Fibroblast of skin of abdomen (primary cell): Measurements from ENCODE around the gene RASAL2.
"Not testable (repeated sequence)": the region's sequence is repeated elsewhere in the genome, so short reads cannot be mapped to it uniquely, and the experiment has no call there.

Experiments
- DNase-seq: peaks from one replicate; pipeline ENCODE4 v3.0.0-alpha.2; 2013

Gene RASAL2

DNA sequence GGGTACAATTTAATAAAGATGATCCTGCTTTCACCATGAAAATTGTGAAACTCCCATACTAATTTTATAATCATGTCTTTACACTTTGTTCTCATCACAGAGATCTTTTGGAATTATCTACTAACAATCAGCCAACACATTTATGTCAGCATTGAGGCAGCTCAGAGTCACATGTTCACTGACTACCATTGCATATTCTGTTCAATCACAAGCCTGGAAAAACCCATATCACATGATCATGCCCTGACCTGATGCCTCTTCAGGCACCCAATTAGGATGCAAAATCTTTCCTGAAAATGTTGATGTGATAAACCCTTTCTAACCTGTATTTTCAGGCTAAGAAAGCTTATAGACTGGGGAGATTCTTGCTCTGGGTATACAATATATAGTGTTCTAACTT, 21.6 kb upstream of the RASAL2 start:
- no peak for DNase-seq

DNA sequence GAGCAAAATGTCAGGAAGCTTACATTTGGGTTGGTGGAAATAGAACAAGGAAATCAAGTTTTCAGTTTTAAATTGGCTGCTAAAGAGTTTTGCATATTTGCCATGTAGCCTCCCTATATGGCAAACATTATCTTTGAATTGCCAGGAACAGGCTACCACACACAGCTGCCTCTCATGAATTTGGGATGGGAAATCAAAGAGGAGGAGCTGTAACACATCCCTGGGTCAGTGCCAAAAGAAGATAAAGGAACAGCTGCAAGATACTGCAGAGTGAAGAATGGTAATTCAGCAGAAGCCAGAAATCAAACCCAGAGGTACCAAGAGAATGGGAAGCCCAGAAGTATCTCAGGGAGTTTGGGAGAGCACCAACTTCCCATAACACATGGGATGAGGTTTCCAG, 18.6 kb upstream of the RASAL2 start:
- no peak for DNase-seq

GRCh38 chr1:178076607-178077006, 17.3 kb upstream of the RASAL2 start:
- DNase-seq, result no peak

- no peak for DNase-seq
Measured at GRCh38 chr1:178077917-178078316, 16.0 kb upstream of the RASAL2 start.

DNA sequence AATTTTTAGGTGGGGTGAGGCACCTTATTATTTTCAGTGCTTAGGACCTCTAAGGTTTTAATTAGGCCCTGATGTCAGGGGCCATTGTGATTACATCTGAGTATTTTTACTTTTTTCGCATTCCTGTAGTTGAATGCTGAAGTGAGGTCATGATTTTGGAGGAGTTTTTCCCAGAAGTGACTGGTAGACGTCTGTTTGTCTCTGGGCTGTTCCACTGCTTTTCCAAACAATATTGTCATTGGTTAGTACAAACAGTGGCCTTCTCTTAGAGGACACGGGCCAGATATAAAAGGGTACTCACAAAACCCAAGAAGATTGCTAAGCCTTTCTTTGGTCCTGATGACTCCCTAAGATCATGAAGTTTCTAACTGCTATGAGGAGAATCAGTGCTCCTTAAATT, 7.6 kb upstream of the RASAL2 start:
- no peak for DNase-seq

DNA sequence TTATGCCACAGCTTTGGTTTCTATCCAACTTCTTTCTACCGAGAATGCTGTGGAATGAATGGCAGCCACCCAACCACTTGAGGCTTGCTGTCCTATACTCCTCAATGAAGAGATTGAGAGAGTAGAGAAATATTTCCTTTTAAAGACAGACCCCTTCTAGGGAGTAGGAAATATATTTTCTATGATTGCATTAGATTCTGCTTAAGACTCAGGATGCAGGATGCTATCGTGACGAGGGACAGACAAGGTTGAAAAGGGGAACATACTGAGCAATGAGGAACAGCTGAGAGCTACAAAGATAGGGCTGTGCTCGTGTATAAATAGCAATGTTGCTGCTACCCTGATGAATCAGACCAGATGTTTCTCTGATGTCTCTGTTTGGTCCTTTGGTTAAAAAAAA, 7.1 kb upstream of the RASAL2 start:
- peak; percentile 66 for DNase-seq

GRCh38 chr1:178088651-178089050, 5.3 kb upstream of the RASAL2 start:
- no peak for DNase-seq

GRCh38 chr1:178091454-178091853, 2.5 kb upstream of the RASAL2 start:
- not testable (repeated sequence) for DNase-seq

GRCh38 chr1:178091986-178092745, 1.7 kb upstream of the RASAL2 start:
- DNase-seq, result peak; percentile 75

DNA sequence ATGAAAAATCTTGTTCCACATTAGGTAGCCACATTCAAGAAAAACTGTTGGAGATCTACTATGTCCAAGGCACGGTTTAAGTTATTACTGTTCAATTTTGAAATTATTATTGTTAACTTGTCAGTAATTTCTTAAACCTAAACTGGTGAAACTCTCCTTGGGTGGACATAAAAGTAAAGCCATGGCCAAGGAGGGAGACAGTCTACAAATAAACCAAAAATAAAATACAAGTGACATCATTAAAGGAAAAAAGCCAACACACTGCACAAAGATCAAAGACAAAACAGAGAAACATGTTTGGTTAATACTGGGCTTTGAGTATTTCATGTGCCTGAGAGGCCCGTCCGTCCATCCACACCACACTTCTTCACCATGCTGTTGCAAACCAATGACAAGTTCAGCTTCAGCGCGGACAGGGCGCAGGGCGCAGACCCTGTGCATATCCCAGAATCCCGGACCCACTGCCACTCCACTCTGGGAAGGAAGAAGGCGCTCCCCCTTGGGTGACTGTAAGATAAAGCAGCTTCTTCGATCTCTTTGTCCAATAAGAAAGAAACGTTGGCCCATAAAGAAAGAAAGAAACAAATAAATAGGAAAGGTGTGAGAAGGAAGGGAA, 918 bp upstream of the RASAL2 start:
- no peak for DNase-seq

DNA sequence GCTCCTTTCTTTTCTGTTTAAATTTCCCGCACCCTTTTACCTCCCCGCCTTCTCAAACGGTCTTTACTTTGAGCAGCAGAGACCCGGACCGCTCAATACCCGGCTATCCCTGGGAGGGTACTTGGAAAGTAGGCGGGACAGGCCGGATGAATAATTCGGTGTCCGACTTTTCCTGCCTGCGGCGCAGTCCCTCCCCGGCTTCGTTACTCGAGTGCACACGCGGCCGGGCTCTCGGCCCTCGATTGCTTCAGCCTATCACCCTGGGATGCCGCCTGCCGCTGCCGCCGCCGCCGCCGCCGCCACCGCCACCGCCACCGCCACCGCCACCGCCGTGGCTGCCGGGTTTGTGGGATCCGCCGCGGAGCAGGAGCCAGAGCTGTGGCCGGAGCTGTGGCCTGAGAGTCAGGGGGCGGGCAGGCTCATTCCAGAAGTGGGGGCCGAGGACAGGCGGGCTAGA, 382 bp upstream of the RASAL2 start:
- DNase-seq, result peak; percentile 97

- peak; percentile 81 for DNase-seq
Measured at GRCh38 chr1:178094739-178095645, 1.1 kb downstream of the RASAL2 start.

DNA sequence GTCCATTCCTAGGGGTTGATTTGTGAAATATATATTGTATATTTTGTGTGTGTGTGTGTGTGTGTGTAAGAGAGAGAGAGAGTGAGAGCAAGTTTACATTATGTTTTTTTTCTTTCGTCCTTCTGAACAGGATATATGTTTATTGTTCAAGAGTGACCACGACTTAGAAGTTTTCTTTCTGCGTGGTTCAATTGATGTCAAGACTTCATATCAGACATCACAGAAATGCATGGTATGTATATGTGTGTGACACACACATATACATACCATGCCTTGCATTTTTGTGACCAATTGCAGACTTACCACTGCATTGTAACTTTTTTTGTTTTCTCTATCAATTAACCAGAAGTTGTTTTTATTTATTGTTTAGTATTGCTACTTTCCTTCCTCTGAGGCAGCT, 2.5 kb downstream of the RASAL2 start:
- peak; percentile 76 for DNase-seq

- peak; percentile 39 for DNase-seq
Measured at GRCh38 chr1:178098262-178098661, 4.4 kb downstream of the RASAL2 start.

GRCh38 chr1:178101266-178101630, 7.3 kb downstream of the RASAL2 start:
- DNase-seq, result peak; percentile 36

DNA sequence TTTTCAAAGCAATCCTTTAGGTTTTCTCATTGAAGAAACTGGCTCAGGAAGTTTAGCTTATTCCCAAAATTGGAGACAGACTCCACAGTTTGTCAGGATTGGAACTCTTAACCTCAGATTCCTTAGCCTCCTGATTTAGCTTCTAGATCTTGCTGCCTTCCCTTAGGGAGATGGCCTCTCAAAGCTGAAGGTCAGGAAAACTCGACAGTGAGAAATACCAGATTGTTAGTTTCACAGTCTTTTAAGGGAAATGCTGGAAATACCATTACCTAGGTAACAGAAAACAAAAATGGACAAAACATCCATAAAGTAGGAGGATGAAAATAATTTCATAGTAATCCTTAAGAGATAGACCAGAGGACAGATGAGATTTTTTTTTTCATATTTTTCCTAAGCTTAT, 7.8 kb downstream of the RASAL2 start:
- peak; percentile 31 for DNase-seq

- DNase-seq, result no peak
Measured at GRCh38 chr1:178102218-178102617, 8.3 kb downstream of the RASAL2 start.

DNA sequence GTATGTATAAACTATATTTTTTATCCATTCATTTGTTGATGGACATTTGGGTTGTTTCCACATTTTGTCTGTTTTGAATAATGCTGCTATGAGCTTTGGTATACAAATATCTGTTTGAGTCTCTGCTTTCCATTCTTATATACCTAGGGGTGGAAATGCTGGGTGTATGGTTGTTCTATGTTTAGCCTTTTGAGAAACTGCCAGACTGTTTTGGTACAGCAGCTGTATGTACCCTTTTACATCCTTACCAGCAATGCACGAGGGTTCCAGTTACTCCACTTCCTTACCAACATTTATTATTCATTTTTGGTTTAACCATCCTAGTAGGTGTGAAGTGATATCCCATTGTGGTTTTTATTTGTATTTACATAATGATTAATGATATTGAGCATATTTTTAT, 13.9 kb downstream of the RASAL2 start:
- no peak for DNase-seq

DNA sequence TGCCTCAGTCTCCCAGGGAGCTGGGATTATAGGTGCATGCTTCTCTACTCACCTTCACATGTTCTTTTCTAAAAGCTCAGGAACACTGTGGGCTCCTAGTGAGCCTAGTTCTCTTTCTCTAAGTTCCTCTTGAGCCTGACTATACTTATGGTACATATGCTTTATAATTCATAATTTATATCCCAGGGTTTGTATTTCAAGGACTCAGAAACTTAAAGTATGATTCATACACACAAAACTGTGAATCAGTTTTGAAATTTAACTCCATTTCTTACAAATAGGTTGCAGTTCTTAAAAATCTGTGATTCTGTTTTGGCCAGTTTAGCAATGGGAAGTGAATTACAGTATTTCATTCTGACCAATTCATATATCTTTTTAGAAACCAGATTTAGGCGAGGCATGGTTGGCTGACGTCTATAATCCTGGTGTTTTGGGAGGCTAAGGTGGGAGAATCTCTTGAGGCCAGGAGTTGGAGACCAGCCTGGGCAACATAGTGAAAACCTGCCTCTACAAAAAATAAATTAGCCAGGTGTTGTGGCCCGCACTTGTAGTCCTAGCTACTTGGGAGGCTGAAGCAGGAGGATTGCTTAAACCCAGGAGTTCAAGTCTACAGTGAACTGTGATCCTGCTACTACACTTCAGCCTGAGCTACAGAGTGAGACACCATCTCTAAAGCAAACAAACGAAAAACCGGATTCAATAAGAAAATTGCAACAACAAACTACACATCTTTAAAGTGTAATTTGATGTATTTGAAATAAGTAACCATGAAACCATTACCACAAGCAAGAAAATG, 15.6 kb downstream of the RASAL2 start:
- peak; percentile 49 for DNase-seq

GRCh38 chr1:178115260-178115659, 21.4 kb downstream of the RASAL2 start:
- no peak for DNase-seq

DNA sequence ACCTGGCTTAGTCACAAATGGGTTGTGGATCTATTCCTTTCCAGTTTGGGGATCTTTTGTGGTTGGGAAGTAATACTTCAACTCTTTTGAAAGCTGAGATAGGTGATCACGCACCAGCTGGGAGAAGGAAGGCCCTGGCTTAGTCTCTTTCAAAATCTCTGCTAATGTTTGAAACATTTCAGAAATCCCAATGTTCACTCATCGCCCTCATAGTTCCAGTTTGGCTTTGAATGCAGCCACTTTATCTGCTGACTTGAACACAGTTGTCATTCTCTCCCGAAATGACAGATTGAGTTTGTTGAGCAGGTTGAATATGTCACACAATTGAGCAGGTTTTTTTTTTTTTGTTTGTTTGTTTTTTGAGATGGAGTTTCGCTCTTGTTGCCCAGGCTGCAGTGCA, 24.6 kb downstream of the RASAL2 start:
- no peak for DNase-seq

GRCh38 chr1:178119628-178120027, 25.7 kb downstream of the RASAL2 start:
- DNase-seq, result no peak

DNA sequence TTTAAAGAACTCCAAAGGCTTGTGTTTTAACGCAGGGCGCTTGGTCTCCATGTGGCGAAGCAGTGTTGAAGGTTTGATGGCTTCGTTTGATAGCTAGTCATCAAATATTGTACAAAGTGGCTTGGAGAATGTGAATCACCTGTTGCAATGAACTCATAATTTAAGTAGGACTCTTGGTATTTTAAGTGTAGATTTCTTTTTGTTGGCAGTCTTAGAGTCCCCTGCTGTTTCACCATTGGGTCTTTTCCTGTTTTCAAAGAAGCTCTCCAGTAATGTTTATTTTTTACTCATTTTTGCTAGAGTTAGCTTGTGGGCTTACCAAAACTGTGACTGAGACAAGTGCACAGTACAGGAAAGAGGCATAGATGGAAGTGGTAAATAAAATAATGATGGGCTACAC, 26.2 kb downstream of the RASAL2 start:
- no peak for DNase-seq
